Right lobe of liver (tissue), 6 donors: ENCODE data around the gene HOXD10. TPM values are rescaled to one million over a fixed set of nuclear protein-coding genes. Genes with fewer than 3 reads are reported as not detected.

Experiments
- ATAC-seq, 4 donors: fragments of 200-7000 bp; cut with Tn5 transposase; one replicate each; pipeline ENCODE4 v1.9.1; 2020; ENCODE audit warnings: mild to moderate bottlenecking in 4 of 4, moderate library complexity in 4 of 4
- DNase-seq, 3 donors: peaks; one replicate each; pipeline ENCODE4 v3.0.0-alpha.2; 2020
- H3K27ac ChIP-seq, 3 donors: fragments of 200-600 bp; one replicate each; pipeline ENCODE4 v1.8.0; 2022
- H3K27me3 ChIP-seq, 2 donors: fragments of 200-600 bp; one replicate each; pipeline ENCODE4 v1.8.0; 2022
- H3K36me3 ChIP-seq, 4 donors: fragments of 200-600 bp; sonication (generic) in 1 of 4; one replicate each; pipeline versions ENCODE4 v1.5.1 to v1.8.0; 2017 to 2022; ENCODE audit warnings: control low read depth in 1 of 4
- H3K4me1 ChIP-seq, 4 donors: fragments of 200-600 bp; sonication (generic) in 1 of 4; one replicate each; pipeline versions ENCODE4 v1.5.1 to v1.8.0; 2017 to 2022; ENCODE audit warnings: control low read depth in 1 of 4
- H3K4me3 ChIP-seq, 3 donors: fragments of 200-600 bp; one replicate each; pipeline ENCODE4 v1.8.0; 2022
- H3K9me3 ChIP-seq, 4 donors: fragments of 200-600 bp; sonication (generic) in 1 of 4; one replicate each; pipeline versions ENCODE4 v1.5.1 to v1.8.0; 2017 to 2022; ENCODE audit warnings: control low read depth in 1 of 4
- CTCF ChIP-seq, 4 donors: fragments of 200-600 bp in 3 of 4; fragments of 450-650 bp in 1 of 4; IDR thresholded peaks; one replicate each; pipeline versions ENCODE4 v1.5.1 to v1.8.0; 2016 to 2022; ENCODE audit warnings: antibody characterized with exemption in 4 of 4, mild to moderate bottlenecking in 2 of 4
- POLR2A ChIP-seq: fragments of 450-650 bp; IDR thresholded peaks from one replicate; pipeline ENCODE4 v1.6.1; 2017; ENCODE audit warnings: antibody characterized with exemption, mild to moderate bottlenecking
- WGBS: methylation state at CpG from one replicate; pipeline ENCODE4 v1.1.6; 2018; ENCODE audit warnings: low coverage, low lambda C conversion rate; ENCODE audit not compliant: insufficient coverage; ENCODE audit errors: missing lambda C conversion rate; 5-methylcytosine and 5-hydroxymethylcytosine counted together
- intact Hi-C, 2 donors: fragments of 100-400 bp; cut with DNase I; formaldehyde crosslinking; loops; one replicate each; pipeline versions ENCODE4 v1.11.2 to v1.14.1; 2022
- total RNA-seq, 6 experiments: library from RNA; depleted of rRNA in 2 of 6; stranded (reverse); fragments of >200 nt in 2 of 6; fragmentation: NEBNext Ultra II Directional in 3 of 6; extraction: Animal tissue kit (Norgen Biotek cat#: 25700) in 3 of 6; gene quantifications; one replicate each; pipeline versions ENCODE4 v1.1.0 to v1.2.4, GENCODE V29; 2016 to 2023
- donor health status: DM: no; HTN: yes; CAD: no.
- donor health status: DM: no; HTN: no; CAD: no.
- donor health status: DM: no; HTN: no; CAD: no.
- donor health status: DM: no; HTN: yes; CAD: no.
- donor health status: DM: no; HTN: yes; CAD: no.

Gene HOXD10
- total RNA-seq, 6 experiments from 2014 or later, result not detected

- Histone ChIP-seq H3K27me3 (peaks cover 20 to 92% of the 10 kb centered on the region in 2 donors), H3K4me3 (no peak overlapping the region), H3K9me3 (no peaks in the 10 kb centered on the region), H3K4me1 (peaks cover 0 to 19% (median 6%) of the 10 kb centered on the region in 4 donors), H3K27ac (no peak overlapping the region), H3K36me3 (no peaks in the 10 kb centered on the region)
- DNase-seq, result no peak
- intact Hi-C loops, result loop anchor here in 1 of 2 donors (10.0 kb wide), 1 partner anchor 743 kb away; no protein-coding TSS in a partner anchor
- WGBS, result 0% methylated on average over 17 of the region's 18 CpGs
- ATAC-seq, result no peak
- TF ChIP-seq CTCF (IDR thresholded peaks at IDR 0.05) (no peak), POLR2A (no peak)
Observed at GRCh38 chr2:176097820-176098365, 18.7 kb upstream of the HOXD10 start.

- H3K4me3 ChIP-seq, result no peak overlapping the region
- no peaks in the 10 kb centered on the region for H3K36me3 ChIP-seq
- H3K27me3 ChIP-seq, result peaks cover 18 to 92% of the 10 kb centered on the region in 2 donors
- intact Hi-C loops, result loop anchor here in 1 of 2 donors (10.0 kb wide), 1 partner anchor 744 kb away; no protein-coding TSS in a partner anchor
- ATAC-seq (no peak), DNase-seq (no peak)
- H3K4me1 ChIP-seq, result peaks cover 0 to 14% (median 6%) of the 10 kb centered on the region in 4 donors
- H3K27ac ChIP-seq, result no peak overlapping the region
- no peaks in the 10 kb centered on the region for H3K9me3 ChIP-seq
- WGBS, result 6% methylated on average over 7 of the region's 35 CpGs
- TF ChIP-seq POLR2A (no peak), CTCF (IDR thresholded peaks at IDR 0.05) (no peak)
Observed at GRCh38 chr2:176098366-176099158, 18.0 kb upstream of the HOXD10 start.

GRCh38 chr2:176099159-176099727 is 17.3 kb upstream of the HOXD10 start:
- Histone ChIP-seq H3K27me3 (peaks cover 22 to 95% of the 10 kb centered on the region in 2 donors), H3K4me1 (peaks cover 0 to 14% (median 6%) of the 10 kb centered on the region in 4 donors), H3K4me3 (no peak overlapping the region), H3K27ac (no peak overlapping the region), H3K9me3 (no peaks in the 10 kb centered on the region), H3K36me3 (no peaks in the 10 kb centered on the region)
- intact Hi-C loops, result loop anchor here in 1 of 2 donors (10.0 kb wide), 1 partner anchor 744 kb away; no protein-coding TSS in a partner anchor
- 3% methylated on average over 18 of the region's 30 CpGs for WGBS
- ATAC-seq (no peak), DNase-seq (no peak)
- TF ChIP-seq POLR2A (no peak), CTCF (IDR thresholded peaks at IDR 0.05) (no peak)

DNA sequence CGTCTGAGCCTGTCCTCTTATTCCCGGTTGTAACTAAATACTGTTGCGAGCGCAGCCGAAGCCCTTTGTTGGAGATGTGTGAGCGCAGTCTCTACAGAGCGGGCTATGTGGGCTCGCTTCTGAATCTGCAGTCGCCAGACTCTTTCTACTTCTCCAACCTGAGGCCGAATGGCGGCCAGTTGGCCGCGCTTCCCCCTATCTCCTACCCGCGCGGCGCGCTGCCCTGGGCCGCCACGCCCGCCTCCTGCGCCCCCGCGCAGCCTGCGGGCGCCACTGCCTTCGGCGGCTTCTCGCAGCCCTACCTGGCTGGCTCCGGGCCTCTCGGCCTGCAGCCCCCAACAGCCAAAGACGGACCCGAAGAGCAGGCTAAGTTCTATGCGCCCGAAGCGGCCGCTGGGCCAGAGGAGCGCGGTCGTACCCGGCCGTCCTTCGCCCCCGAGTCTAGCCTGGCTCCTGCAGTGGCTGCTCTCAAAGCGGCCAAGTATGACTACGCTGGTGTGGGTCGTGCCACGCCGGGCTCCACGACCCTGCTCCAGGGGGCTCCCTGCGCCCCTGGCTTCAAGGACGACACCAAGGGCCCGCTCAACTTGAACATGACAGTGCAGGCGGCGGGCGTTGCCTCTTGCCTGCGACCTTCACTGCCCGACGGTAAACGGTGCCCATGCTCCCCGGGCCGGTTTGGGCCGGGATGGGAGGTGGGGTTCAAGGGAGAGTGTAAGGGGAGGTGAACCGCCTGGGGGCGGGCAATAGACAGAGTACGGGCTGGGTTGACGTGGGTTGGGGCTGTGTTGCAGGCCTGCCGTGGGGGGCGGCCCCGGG is 16.6 kb upstream of the HOXD10 start, which contains the start of gene HOXD12:
TSS of gene HOXD12 (plus strand) at position 68 of the 819 bp plus-strand sequence. CDS start at position 75, 7 bp downstream.
- no peak within 1 kb of the TSS for H3K27ac ChIP-seq
- 7% methylated on average over 9 of the region's 70 CpGs for WGBS
- H3K4me1 ChIP-seq, result peaks cover 0 to 14% (median 6%) of the 10 kb centered on the region in 4 donors
- H3K9me3 ChIP-seq, result no peaks in the 10 kb centered on the region
- peaks cover 29 to 95% of the 10 kb centered on the region in 2 donors for H3K27me3 ChIP-seq
- no peaks in the 10 kb centered on the region for H3K36me3 ChIP-seq
- ATAC-seq, result no peak
- DNase-seq, result no peak
- intact Hi-C loops, result loop anchor here in 1 of 2 donors (10.0 kb wide), 1 partner anchor 745 kb away; no protein-coding TSS in a partner anchor
- no peak for TF ChIP-seq CTCF (IDR thresholded peaks at IDR 0.05)
- TF ChIP-seq POLR2A, result no peak
- no peak within 1 kb of the TSS for H3K4me3 ChIP-seq
